IMR-90 (cell line): ENCODE data around the gene PLCD1.

ENCODE experiments used
- BHLHE40 ChIP-seq: fragments of 150-350 bp; IDR thresholded peaks from 2 replicates; pipeline ENCODE4 v1.6.1; 2016; ENCODE audit warnings: mild to moderate bottlenecking, low read depth, low read length
- CEBPB ChIP-seq: IDR thresholded peaks from 2 replicates; pipeline ENCODE4 v1.6.1; 2012; ENCODE audit warnings: low read depth, low read length, improper control_type of control experiment
- CHD1 ChIP-seq: IDR thresholded peaks from 2 replicates; pipeline ENCODE4 v1.6.1; 2012; ENCODE audit warnings: low read depth, low read length, improper control_type of control experiment
- CTCF ChIP-seq: conservative IDR thresholded peaks from 2 replicates; pipeline ENCODE4 v1.5.1; 2012; ENCODE audit warnings: mild to moderate bottlenecking, low read depth, low read length, improper control_type of control experiment
- MAFK ChIP-seq: IDR thresholded peaks from 2 replicates; pipeline ENCODE4 v1.6.1; 2012; ENCODE audit warnings: low read depth, low read length, improper control_type of control experiment
- POLR2A ChIP-seq: IDR thresholded peaks from 2 replicates; pipeline ENCODE4 v1.6.1; 2012; ENCODE audit warnings: mild to moderate bottlenecking, low read depth, low read length
- RAD21 ChIP-seq: IDR thresholded peaks from 2 replicates; pipeline ENCODE4 v1.6.1; 2012; ENCODE audit warnings: low read length, improper control_type of control experiment
- RFX5 ChIP-seq: IDR thresholded peaks from 2 replicates; pipeline ENCODE4 v1.8.0; 2012; ENCODE audit warnings: low read depth, mild to moderate bottlenecking, low read length, moderate library complexity
- SMC3 ChIP-seq: fragments of 150-350 bp; IDR thresholded peaks from 2 replicates; pipeline ENCODE4 v1.6.1; 2016; ENCODE audit warnings: low read depth, mild to moderate bottlenecking, antibody characterized with exemption, low read length, moderate library complexity
- USF2 ChIP-seq: fragments of 150-350 bp; IDR thresholded peaks from 2 replicates; pipeline ENCODE4 v1.6.1; 2017; ENCODE audit warnings: mild to moderate bottlenecking, antibody characterized with exemption, low read length, low read depth

- TF ChIP-seq CTCF (no peak), CHD1 (no peak), USF2 (no peak), CEBPB (no peak), POLR2A (no peak), MAFK (no peak), SMC3 (no peak), BHLHE40 (no peak), RFX5 (no peak), RAD21 (no peak)
Observed at GRCh38 chr3:37987315-37987697, 42.1 kb downstream of the PLCD1 start.
